Glutamatergic neuron (in vitro differentiated cells): Measurements from ENCODE around the gene MBTPS1. TPM values are rescaled to one million over a fixed set of nuclear protein-coding genes. Genes with fewer than 3 reads are reported as not detected.
A peak's percentile ranks its signal among the peaks of the same experiment; 100 is the strongest.

Source experiments
- DNase-seq: peaks from one replicate; pipeline ENCODE4 v3.0.0; 2022
- H3K27ac Mint-ChIP-seq: one replicate; pipeline ENCODE4 v1.8.0; 2020; ENCODE audit warnings: mild to moderate bottlenecking, mixed read lengths, inconsistent platforms; ENCODE audit not compliant: unreplicated experiment
- H3K27me3 Mint-ChIP-seq: one replicate; pipeline ENCODE4 v1.8.0; 2020; ENCODE audit warnings: mild to moderate bottlenecking, moderate library complexity, mixed read lengths, inconsistent platforms; ENCODE audit not compliant: unreplicated experiment
- H3K36me3 Mint-ChIP-seq: one replicate; pipeline ENCODE4 v1.8.0; 2020; ENCODE audit warnings: mild to moderate bottlenecking, mixed read lengths, inconsistent platforms; ENCODE audit not compliant: unreplicated experiment
- H3K4me1 Mint-ChIP-seq: one replicate; pipeline ENCODE4 v1.8.0; 2020; ENCODE audit warnings: mild to moderate bottlenecking, low read depth, mixed read lengths, inconsistent platforms; ENCODE audit not compliant: unreplicated experiment
- H3K4me3 Mint-ChIP-seq: one replicate; pipeline ENCODE4 v1.8.0; 2020; ENCODE audit warnings: mild to moderate bottlenecking, mixed read lengths, inconsistent platforms; ENCODE audit not compliant: unreplicated experiment
- H3K9me3 Mint-ChIP-seq: one replicate; pipeline ENCODE4 v1.8.0; 2020; ENCODE audit warnings: mild to moderate bottlenecking, moderate library complexity, mixed read lengths, inconsistent platforms; ENCODE audit not compliant: unreplicated experiment
- total RNA-seq: library from RNA; stranded (reverse); fragmentation: NEBNext Ultra II Directional; extraction: Animal tissue kit (Norgen Biotek cat#: 25700); gene quantifications from one replicate; pipeline ENCODE4 v1.2.1, GENCODE V29; 2021; ENCODE audit not compliant: unreplicated experiment
- TF ChIP-seq, protein P1 (sequence below): fragments of 200-600 bp; sonication (generic); IDR thresholded peaks from one replicate; pipeline ENCODE4 v1.5.0; 2021; ENCODE audit not compliant: partially characterized antibody, unreplicated experiment

The MBTPS1 gene
- total RNA-seq, 1 donor from 2014 or later, result 105 TPM

DNA sequence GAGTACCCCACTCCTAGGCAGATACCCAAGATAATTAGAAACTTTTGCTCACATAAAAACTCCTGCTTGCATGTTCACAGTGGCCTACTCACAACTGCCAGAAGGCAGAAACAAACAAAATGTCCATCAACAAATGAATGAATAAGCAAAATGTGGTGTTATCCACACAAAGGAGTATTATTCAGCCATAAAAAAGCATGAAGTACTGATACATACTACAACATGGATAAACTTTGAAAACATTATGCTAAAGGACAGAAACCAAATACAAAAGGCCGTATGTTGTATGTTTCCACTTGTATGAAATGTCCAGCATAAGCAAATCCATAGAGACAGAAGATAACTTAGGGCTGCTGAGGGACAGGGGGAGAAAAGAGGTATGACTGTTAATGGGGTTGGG, 26.3 kb upstream of the MBTPS1 start:
- peaks cover 5% of the 10 kb centered on the region for H3K27me3 Mint-ChIP-seq

DNA sequence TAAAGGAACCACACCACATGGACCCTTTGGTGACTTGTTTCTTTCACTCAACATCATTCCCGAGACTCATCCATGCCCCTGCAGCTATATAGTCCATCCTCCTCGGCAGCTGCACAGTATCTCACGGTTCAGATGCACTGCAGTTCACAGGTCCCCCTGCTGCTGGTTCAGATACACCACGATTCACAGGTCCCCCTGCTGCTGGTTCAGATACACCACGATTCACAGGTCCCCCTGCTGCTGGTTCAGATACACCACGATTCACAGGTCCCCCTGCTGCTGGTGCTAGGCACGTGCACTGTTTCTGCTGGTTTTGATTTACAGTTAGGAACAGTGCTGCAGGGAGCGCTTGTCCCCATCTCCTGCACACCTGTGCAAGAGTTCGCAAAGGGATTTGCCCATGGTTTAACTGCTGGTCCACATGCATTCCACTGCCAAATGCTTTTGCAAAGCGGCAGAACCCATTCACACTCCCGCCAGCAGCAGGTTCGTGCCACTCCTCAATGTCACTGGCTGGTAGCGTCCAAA, 24.5 kb upstream of the MBTPS1 start:
- Mint-ChIP-seq H3K4me1 (peaks cover 30% of the 10 kb centered on the region), H3K4me3 (no peak overlapping the region), H3K27ac (peak overlapping the region; percentile 76), H3K9me3 (peaks cover 9% of the 10 kb centered on the region), H3K27me3 (peaks cover 5% of the 10 kb centered on the region), H3K36me3 (no peaks in the 10 kb centered on the region)
- TF ChIP-seq, protein P1, sequence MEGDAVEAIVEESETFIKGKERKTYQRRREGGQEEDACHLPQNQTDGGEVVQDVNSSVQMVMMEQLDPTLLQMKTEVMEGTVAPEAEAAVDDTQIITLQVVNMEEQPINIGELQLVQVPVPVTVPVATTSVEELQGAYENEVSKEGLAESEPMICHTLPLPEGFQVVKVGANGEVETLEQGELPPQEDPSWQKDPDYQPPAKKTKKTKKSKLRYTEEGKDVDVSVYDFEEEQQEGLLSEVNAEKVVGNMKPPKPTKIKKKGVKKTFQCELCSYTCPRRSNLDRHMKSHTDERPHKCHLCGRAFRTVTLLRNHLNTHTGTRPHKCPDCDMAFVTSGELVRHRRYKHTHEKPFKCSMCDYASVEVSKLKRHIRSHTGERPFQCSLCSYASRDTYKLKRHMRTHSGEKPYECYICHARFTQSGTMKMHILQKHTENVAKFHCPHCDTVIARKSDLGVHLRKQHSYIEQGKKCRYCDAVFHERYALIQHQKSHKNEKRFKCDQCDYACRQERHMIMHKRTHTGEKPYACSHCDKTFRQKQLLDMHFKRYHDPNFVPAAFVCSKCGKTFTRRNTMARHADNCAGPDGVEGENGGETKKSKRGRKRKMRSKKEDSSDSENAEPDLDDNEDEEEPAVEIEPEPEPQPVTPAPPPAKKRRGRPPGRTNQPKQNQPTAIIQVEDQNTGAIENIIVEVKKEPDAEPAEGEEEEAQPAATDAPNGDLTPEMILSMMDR, result peak; percentile 25
- DNase-seq, result peak; percentile 30

More for the DNA sequence above, 26.3 kb upstream of the MBTPS1 start:
- H3K9me3 Mint-ChIP-seq, result peaks cover 4% of the 10 kb centered on the region
- TF ChIP-seq, protein P1, result no peak
- no peak for DNase-seq
- peak overlapping the region; percentile 48 for H3K4me3 Mint-ChIP-seq
- no peaks in the 10 kb centered on the region for H3K36me3 Mint-ChIP-seq
- no peak overlapping the region for H3K27ac Mint-ChIP-seq
- peaks cover 22% of the 10 kb centered on the region for H3K4me1 Mint-ChIP-seq

DNA sequence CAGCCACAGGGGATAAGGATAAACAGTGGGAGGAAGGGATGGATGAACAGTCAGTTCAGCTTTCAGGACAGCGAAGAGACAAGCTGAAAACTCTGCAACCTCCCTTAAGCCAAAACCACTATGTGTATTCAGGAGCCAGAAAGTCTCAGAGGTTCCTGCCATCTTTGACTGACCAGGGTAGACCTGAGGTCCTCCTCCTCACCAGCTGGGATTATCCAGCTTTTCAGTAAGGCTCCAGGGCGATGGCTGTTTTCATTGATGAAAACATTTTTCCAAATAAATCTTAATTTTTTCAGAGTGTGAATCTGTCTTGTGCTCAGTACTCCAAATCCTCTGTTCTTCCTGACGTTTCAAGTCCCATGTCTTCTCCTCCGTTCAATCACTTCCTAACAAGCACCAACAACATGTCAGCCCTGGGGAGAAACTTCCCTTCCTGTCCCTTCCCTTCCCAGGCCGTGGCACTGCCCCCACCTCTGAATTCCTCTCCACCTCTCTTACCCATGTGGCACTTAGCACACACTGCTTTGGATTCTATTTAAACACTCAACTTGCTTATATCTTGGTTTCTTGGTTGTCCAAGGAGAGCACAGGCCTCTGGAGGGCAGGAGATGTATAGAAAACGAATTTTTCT, 23.0 kb upstream of the MBTPS1 start:
- no peak for DNase-seq
- peaks cover 10% of the 10 kb centered on the region for H3K9me3 Mint-ChIP-seq
- no peaks in the 10 kb centered on the region for H3K36me3 Mint-ChIP-seq
- H3K4me3 Mint-ChIP-seq, result peak overlapping the region; percentile 85
- H3K27me3 Mint-ChIP-seq, result peaks cover 5% of the 10 kb centered on the region
- TF ChIP-seq, protein P1, result no peak
- peaks cover 35% of the 10 kb centered on the region for H3K4me1 Mint-ChIP-seq
- peak overlapping the region; percentile 99 for H3K27ac Mint-ChIP-seq

DNA sequence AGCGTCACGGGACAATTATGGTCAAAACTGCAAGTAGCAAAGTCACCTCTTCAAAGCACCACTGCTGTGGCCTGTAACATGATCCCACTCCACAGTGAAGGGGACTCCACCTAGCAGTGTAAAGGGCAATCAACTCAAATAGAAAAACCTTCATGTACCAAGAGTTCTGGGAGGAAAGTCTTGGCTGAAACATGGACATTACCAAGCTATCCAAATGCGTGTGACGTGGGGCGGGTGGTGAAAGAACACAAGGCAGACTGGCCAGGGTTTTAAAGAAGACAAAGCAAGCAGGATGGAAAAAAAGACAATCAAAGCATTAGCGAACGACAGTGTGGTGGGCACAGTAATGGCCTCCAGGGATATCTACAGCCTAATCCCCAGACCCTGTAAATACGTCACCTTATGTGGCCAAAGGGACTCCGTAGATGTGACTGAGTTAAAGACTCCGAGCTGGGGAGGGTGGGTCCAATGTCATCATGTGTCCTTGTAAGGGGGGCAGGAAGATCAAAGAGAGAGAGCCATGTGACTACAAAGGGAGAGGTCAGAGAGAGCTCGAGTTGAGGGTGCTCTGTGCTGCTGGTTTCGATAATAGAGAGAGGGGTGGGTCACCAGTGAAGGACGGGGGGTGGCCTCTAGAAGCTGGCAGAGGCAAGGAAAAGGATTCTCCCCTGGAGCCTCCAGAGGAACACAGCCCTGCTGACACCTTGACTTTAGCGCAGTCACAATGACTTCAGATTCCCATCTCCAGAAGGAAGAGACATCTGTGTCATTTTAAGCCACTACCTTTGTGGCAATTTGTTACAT, 22.3 kb upstream of the MBTPS1 start:
- Mint-ChIP-seq H3K36me3 (no peaks in the 10 kb centered on the region), H3K27ac (peak overlapping the region; percentile 99), H3K27me3 (peaks cover 4% of the 10 kb centered on the region), H3K9me3 (peaks cover 7% of the 10 kb centered on the region), H3K4me1 (peaks cover 34% of the 10 kb centered on the region), H3K4me3 (peak overlapping the region; percentile 85)
- TF ChIP-seq, protein P1, result no peak
- DNase-seq, result peak; percentile 26

DNA sequence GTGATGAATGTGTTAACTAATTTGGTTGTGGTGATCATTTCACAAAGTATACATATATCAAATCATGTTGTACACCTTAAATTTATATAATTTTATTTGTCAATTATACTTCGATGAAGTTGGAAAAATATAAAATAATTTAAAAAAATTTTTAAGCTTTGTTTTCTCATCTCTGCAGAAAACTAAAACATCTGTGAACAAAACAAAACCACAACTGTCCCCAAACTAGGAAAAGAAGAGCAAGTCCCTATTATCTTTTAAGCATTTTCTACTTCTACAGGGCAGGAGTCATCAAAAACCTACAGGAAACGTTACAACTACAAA, 21.7 kb upstream of the MBTPS1 start:
- Mint-ChIP-seq H3K4me3 (peak overlapping the region; percentile 85), H3K27ac (peak overlapping the region; percentile 99), H3K4me1 (peaks cover 33% of the 10 kb centered on the region), H3K36me3 (no peaks in the 10 kb centered on the region), H3K9me3 (peaks cover 6% of the 10 kb centered on the region), H3K27me3 (peaks cover 5% of the 10 kb centered on the region)
- DNase-seq, result no peak
- TF ChIP-seq, protein P1, result no peak
